HUES64 (cell line): ENCODE measurements around the gene RRAS2.
A peak's percentile ranks its signal among the peaks of the same experiment; 100 is the strongest.

Experiments used
- H3K27ac ChIP-seq: 2 replicates; pipeline ENCODE4 v1.7.0; 2013; ENCODE audit warnings: low read depth, low read length, inconsistent platforms
- H3K27me3 ChIP-seq: 2 replicates; pipeline ENCODE4 v1.6.1; 2013; ENCODE audit warnings: mild to moderate bottlenecking, low read length; ENCODE audit not compliant: insufficient read depth
- H3K36me3 ChIP-seq: 2 replicates; pipeline ENCODE4 v1.6.1; 2013; ENCODE audit warnings: mild to moderate bottlenecking, low read length; ENCODE audit not compliant: insufficient read depth
- H3K4me1 ChIP-seq: 2 replicates; pipeline ENCODE4 v1.6.1; 2013; ENCODE audit warnings: mild to moderate bottlenecking, low read length, moderate library complexity; ENCODE audit not compliant: insufficient read depth
- H3K4me3 ChIP-seq: 2 replicates; pipeline ENCODE4 v1.5.1; 2013; ENCODE audit warnings: mild to moderate bottlenecking, low read length, moderate library complexity
- H3K9ac ChIP-seq: 2 replicates; pipeline ENCODE4 v1.6.1; 2013; ENCODE audit warnings: mild to moderate bottlenecking, low read depth, low read length
- H3K9me3 ChIP-seq: 2 replicates; pipeline ENCODE4 v1.6.1; 2013; ENCODE audit warnings: low read depth, low read length; ENCODE audit not compliant: insufficient read depth
- WGBS: fragments of 150-250, 120-280 bp; methylation state at CpG from one replicate; pipeline ENCODE4 v1.1.7; 2013; ENCODE audit warnings: missing lambda C conversion rate; 5-methylcytosine and 5-hydroxymethylcytosine counted together

The RRAS2 gene

GRCh38 chr11:14386081-14386480 is 27.1 kb upstream of the RRAS2 start:
- Histone ChIP-seq H3K36me3 (no peaks in the 10 kb centered on the region), H3K27ac (no peak overlapping the region), H3K4me1 (peaks cover 21% of the 10 kb centered on the region), H3K4me3 (no peak overlapping the region), H3K9ac (no peak overlapping the region), H3K27me3 (peaks cover 25% of the 10 kb centered on the region), H3K9me3 (no peaks in the 10 kb centered on the region)

DNA sequence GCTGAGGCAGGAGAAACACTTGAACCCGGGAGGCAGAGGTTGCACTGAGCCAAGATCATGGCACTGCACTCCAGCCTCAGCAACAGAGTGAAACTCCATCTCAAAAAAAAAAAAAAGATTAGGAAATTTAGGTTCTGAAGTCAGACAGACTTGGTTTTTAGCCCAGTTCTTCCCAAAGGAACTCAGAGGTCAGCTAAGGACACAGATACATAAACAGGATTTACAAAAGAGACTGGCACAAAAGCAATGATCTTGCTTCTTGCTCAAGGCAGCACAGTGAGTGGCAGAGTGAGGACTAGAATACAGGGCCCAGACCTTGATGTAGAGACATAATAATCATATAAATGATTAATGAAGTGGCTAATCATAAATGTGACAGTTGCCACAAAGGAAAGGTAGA is 25.4 kb upstream of the RRAS2 start:
- Histone ChIP-seq H3K4me3 (no peak overlapping the region), H3K4me1 (peaks cover 21% of the 10 kb centered on the region), H3K9me3 (no peaks in the 10 kb centered on the region), H3K36me3 (no peaks in the 10 kb centered on the region), H3K27ac (no peak overlapping the region), H3K27me3 (peaks cover 43% of the 10 kb centered on the region), H3K9ac (no peak overlapping the region)
- 100% methylated on average over 1 of the region's 1 CpG for WGBS

- Histone ChIP-seq H3K27me3 (peaks cover 40% of the 10 kb centered on the region), H3K27ac (no peak overlapping the region), H3K9me3 (no peaks in the 10 kb centered on the region), H3K4me3 (no peak overlapping the region), H3K9ac (no peak overlapping the region), H3K36me3 (no peaks in the 10 kb centered on the region), H3K4me1 (peaks cover 14% of the 10 kb centered on the region)
- 80% methylated on average over 1 of the region's 4 CpGs for WGBS
Observed at GRCh38 chr11:14381968-14382367, 23.0 kb upstream of the RRAS2 start.

GRCh38 chr11:14380947-14381561 is 22.1 kb upstream of the RRAS2 start:
- H3K36me3 ChIP-seq: no peaks in the 10 kb centered on the region
- 0 out of 2 replicates have a peak, but pooled peaks cover 5% of the 10 kb centered on the region for H3K4me1 ChIP-seq
- H3K9ac ChIP-seq: peak overlapping the region; percentile 66
- H3K4me3 ChIP-seq: peak overlapping the region; percentile 64
- 1% methylated on average over 54 of the region's 54 CpGs for WGBS
- H3K27ac ChIP-seq: no peak overlapping the region
- H3K9me3 ChIP-seq: no peaks in the 10 kb centered on the region
- H3K27me3 ChIP-seq: peaks cover 40% of the 10 kb centered on the region

GRCh38 chr11:14380125-14380936 is 21.3 kb upstream of the RRAS2 start:
- WGBS: 91% methylated on average over 9 of the region's 14 CpGs
- Histone ChIP-seq H3K27ac (no peak overlapping the region), H3K36me3 (no peaks in the 10 kb centered on the region), H3K9me3 (no peaks in the 10 kb centered on the region), H3K27me3 (peaks cover 40% of the 10 kb centered on the region), H3K4me1 (peaks cover 2% of the 10 kb centered on the region), H3K9ac (no peak overlapping the region), H3K4me3 (peak overlapping the region; percentile 64)

- Histone ChIP-seq H3K9me3 (no peaks in the 10 kb centered on the region), H3K4me1 (peaks cover 6% of the 10 kb centered on the region), H3K27me3 (peaks cover 39% of the 10 kb centered on the region), H3K4me3 (no peak overlapping the region), H3K27ac (no peak overlapping the region), H3K9ac (no peak overlapping the region), H3K36me3 (no peaks in the 10 kb centered on the region)
Observed at GRCh38 chr11:14378171-14378570, 19.2 kb upstream of the RRAS2 start.

DNA sequence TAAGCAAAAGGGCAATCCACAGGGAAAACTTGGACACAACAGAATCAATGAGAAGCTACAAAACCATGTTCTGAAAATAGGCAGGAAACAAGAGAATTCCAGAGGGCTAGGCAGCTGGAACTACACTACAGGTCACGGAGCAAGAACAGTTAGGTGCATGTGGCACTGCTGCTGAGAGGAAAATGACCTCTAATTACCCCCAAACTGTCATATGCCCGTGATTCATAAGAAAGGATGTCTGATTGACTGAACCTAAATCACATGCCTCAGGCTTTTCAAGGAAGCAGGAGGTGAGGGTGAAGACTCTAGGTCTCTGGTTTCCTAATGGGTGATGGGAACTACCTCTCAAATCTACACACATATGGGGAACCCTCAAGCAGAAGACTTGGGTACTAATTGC is 17.9 kb upstream of the RRAS2 start:
- H3K9me3 ChIP-seq: no peaks in the 10 kb centered on the region
- peaks cover 6% of the 10 kb centered on the region for H3K4me1 ChIP-seq
- H3K9ac ChIP-seq: no peak overlapping the region
- H3K36me3 ChIP-seq: no peaks in the 10 kb centered on the region
- WGBS: 90% methylated on average over 2 of the region's 2 CpGs
- peaks cover 27% of the 10 kb centered on the region for H3K27me3 ChIP-seq
- H3K27ac ChIP-seq: no peak overlapping the region
- H3K4me3 ChIP-seq: no peak overlapping the region

GRCh38 chr11:14374922-14375830 is 16.2 kb upstream of the RRAS2 start:
- Histone ChIP-seq H3K36me3 (no peaks in the 10 kb centered on the region), H3K9ac (no peak overlapping the region), H3K4me3 (no peak overlapping the region), H3K27ac (no peak overlapping the region; the same call in 1 of the 2 replicates), H3K27me3 (peaks cover 9% of the 10 kb centered on the region), H3K9me3 (no peaks in the 10 kb centered on the region), H3K4me1 (peaks cover 13% of the 10 kb centered on the region)
- 93% methylated on average over 4 of the region's 4 CpGs for WGBS

DNA sequence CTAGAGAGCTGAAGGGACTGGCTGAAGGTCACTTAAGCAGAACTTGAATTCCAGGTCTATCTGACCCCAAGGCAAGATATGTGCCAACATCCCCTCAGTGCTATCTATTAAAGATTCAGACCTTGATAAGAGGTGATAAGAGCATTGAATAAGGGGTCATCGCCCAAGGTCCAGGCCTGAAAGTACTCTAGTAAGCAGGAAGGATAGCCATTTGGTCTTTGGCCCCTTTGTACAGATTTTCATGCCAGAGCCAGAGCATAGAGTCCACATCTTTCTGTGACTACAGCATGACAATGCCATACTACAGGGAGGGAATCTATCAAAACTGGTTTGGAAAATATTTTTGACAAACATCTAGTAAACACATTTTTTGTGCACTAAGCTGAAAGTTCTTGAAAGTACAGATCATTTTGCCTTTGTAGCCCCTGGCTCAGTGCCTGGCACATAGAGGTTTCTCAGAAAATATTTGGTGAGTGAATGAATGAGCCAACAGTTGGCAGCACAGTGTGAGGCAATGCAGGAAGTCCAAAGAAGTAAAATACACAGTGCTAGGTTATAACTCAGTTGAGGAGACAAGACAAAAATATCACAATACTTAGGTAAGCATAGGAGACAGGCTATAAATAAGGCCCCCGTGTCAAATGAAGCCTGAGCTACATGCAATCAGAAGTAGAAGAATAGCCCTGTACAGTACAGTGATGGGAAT is 15.1 kb upstream of the RRAS2 start:
- H3K4me1 ChIP-seq: peaks cover 13% of the 10 kb centered on the region
- no peak overlapping the region for H3K27ac ChIP-seq

DNA sequence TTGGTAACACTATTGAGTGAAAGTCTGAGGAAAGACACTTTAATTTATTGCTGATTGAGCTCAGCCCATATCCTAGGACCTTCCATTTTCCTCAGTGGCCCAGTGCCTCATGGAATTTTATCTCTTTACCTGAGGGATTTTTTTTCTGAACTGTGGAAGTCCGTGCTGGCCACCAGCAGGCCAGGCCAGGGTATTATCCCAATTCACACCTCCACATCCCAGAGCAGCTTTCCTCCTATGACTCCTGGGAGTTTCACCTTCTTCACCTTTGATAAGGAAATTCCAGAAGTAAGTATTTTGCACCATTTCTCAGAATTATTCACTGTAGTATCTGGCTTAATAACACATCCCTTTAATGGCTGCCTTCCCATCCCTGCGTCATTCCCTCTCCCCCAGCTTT is 13.0 kb upstream of the RRAS2 start:
- no peak overlapping the region for H3K9ac ChIP-seq
- 85% methylated on average over 2 of the region's 2 CpGs for WGBS
- H3K27ac ChIP-seq: no peak overlapping the region

More for the DNA sequence above, 15.1 kb upstream of the RRAS2 start:
- H3K9me3 ChIP-seq: no peaks in the 10 kb centered on the region
- H3K9ac ChIP-seq: no peak overlapping the region
- 92% methylated on average over 2 of the region's 2 CpGs for WGBS
- no peaks in the 10 kb centered on the region for H3K36me3 ChIP-seq
- no peak overlapping the region for H3K4me3 ChIP-seq
- H3K27me3 ChIP-seq: no peaks in the 10 kb centered on the region

More for the DNA sequence above, 13.0 kb upstream of the RRAS2 start:
- H3K36me3 ChIP-seq: no peaks in the 10 kb centered on the region
- peaks cover 13% of the 10 kb centered on the region for H3K4me1 ChIP-seq
- H3K9me3 ChIP-seq: no peaks in the 10 kb centered on the region
- no peak overlapping the region for H3K4me3 ChIP-seq
- H3K27me3 ChIP-seq: no peaks in the 10 kb centered on the region
